Nephron (organoid): ENCODE data around the gene TRAPPC2L.
A peak's percentile ranks its signal among the peaks of the same experiment; 100 is the strongest.

Experiments
- H3K27ac Mint-ChIP-seq, 3 experiments: 2 replicates each; pipeline ENCODE4 v1.8.0; 2020; ENCODE audit warnings: mixed read lengths in 3 of 3, mild to moderate bottlenecking in 2 of 3, moderate library complexity in 1 of 3
- H3K27me3 Mint-ChIP-seq: 2 replicates; pipeline ENCODE4 v1.8.0; 2021; ENCODE audit warnings: low read depth, mild to moderate bottlenecking, moderate library complexity, mixed read lengths
- H3K36me3 Mint-ChIP-seq: 2 replicates; pipeline ENCODE4 v1.8.0; 2020; ENCODE audit warnings: low read depth, mixed read lengths
- H3K4me1 Mint-ChIP-seq: 2 replicates; pipeline ENCODE4 v1.8.0; 2020; ENCODE audit warnings: mixed read lengths
- H3K4me3 Mint-ChIP-seq, 3 experiments: 2 replicates each; pipeline ENCODE4 v1.8.0; 2020; ENCODE audit warnings: mild to moderate bottlenecking in 3 of 3, mixed read lengths in 3 of 3, moderate library complexity in 2 of 3
- H3K9me3 Mint-ChIP-seq: 2 replicates; pipeline ENCODE4 v1.8.0; 2020; ENCODE audit warnings: mixed read lengths
- TF ChIP-seq, protein P1 (sequence below), 3 experiments: fragments of 200-600 bp; sonication (generic); IDR thresholded peaks; one replicate each; pipeline ENCODE4 v1.5.0; 2021; ENCODE audit warnings: antibody characterized with exemption in 3 of 3; ENCODE audit not compliant: unreplicated experiment in 3 of 3

TRAPPC2L gene

DNA sequence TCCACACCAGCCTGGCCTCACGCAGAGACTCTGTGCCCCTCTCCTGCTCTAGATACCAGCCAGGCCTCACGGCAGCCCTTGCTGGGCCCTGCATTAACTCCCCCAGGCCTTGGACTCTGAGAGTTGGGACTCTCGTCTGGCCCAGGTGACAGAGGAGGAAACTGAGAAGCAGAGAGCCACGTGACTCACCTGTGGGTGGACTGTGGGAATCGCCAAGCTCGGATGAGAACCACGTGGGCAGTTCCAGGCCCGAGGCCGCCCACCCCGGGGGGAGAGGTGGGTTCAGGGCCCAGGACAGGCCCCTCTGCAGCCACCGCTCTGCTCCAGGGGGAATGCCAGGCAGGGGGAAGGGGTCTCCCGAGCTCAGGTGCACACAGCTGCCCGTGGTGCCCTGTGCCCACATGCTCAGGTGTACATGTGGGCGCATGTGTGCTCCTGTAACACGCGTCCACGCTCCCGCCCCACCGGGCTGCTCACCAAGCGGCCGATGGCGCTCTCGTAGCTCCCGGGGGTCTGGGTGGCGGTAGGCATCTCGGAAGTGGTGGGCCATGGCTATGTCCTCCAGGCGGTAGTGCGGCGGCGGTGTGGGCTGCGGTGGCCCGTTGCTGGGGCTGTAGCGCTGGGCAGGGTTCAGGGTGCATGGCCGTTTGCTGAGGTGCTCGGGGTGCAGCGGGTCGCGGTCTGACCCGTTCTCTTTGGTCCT lies 27.8 kb downstream of the TRAPPC2L start:
- H3K27me3 Mint-ChIP-seq, result peaks cover 13% of the 10 kb centered on the region
- peak overlapping the region in 1 of 3 experiments; percentile 19 for H3K4me3 Mint-ChIP-seq
- H3K9me3 Mint-ChIP-seq, result no peaks in the 10 kb centered on the region
- TF ChIP-seq, protein P1, sequence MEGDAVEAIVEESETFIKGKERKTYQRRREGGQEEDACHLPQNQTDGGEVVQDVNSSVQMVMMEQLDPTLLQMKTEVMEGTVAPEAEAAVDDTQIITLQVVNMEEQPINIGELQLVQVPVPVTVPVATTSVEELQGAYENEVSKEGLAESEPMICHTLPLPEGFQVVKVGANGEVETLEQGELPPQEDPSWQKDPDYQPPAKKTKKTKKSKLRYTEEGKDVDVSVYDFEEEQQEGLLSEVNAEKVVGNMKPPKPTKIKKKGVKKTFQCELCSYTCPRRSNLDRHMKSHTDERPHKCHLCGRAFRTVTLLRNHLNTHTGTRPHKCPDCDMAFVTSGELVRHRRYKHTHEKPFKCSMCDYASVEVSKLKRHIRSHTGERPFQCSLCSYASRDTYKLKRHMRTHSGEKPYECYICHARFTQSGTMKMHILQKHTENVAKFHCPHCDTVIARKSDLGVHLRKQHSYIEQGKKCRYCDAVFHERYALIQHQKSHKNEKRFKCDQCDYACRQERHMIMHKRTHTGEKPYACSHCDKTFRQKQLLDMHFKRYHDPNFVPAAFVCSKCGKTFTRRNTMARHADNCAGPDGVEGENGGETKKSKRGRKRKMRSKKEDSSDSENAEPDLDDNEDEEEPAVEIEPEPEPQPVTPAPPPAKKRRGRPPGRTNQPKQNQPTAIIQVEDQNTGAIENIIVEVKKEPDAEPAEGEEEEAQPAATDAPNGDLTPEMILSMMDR (IDR thresholded peaks at IDR 0.05; ENCODE audit: unreplicated experiment in 3 of 3), result no peak
- H3K36me3 Mint-ChIP-seq, result no peaks in the 10 kb centered on the region
- no peak overlapping the region for H3K27ac Mint-ChIP-seq
- peaks cover 25% of the 10 kb centered on the region for H3K4me1 Mint-ChIP-seq

DNA sequence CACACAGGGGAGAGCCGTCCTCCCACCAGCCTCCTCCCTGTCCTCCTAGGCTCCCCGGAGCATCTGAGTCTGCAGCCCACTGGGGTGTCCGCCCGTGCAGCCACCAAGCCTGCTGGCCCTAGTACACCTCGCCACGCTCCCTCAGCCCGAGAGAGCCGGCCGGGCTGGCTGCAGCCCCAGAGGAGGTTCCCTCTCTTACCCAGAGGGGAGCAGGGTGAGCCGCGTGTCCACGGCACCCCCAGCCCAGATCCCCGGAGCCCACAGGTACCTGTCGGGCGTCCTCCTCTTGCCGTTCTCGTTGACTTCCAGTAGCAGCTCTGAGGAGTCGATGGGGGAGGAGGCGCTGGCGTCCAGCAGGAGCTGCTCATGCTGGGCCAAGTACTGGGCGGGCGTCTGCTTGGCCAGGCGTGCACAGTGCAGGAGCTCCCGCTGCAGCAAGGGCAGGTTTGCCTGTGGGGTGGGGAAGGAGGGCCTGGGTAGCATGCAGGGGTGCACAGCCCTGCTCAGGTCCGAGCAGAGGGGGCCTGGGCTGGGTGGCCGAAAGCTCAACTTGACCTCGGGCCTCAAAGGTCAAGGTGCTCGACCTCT lies 28.9 kb downstream of the TRAPPC2L start:
- Mint-ChIP-seq H3K4me1 (peaks cover 17% of the 10 kb centered on the region), H3K27me3 (peaks cover 13% of the 10 kb centered on the region), H3K4me3 (no peak overlapping the region), H3K36me3 (no peaks in the 10 kb centered on the region), H3K9me3 (no peaks in the 10 kb centered on the region), H3K27ac (no peak overlapping the region)
- TF ChIP-seq, protein P1 (IDR thresholded peaks at IDR 0.05; ENCODE audit: unreplicated experiment in 3 of 3), result no peak

DNA sequence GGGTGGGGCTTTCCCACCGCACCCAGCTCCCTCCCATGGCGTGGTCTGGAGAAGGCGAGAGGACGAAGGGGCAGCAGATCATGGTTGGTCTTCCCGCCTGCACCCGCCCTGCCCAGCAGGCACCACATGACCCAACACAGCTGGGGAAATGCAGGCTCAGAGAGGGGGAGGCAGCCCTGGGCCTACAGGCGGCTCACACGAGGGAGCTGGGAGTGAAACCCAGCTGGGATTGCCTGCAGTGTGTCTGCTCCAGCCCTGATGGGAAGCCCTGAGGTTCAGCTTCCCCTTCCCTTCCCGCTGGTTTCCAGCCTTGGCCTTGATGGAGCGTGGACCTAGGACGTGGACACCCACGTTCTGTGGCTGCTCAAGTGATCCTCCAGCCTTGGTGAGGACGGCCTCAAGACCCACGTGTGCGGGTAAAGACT lies 29.5 kb downstream of the TRAPPC2L start:
- H3K27me3 Mint-ChIP-seq, result peaks cover 13% of the 10 kb centered on the region
- H3K4me3 Mint-ChIP-seq, result no peak overlapping the region
- H3K36me3 Mint-ChIP-seq, result no peaks in the 10 kb centered on the region
- H3K27ac Mint-ChIP-seq, result no peak overlapping the region
- TF ChIP-seq, protein P1 (IDR thresholded peaks at IDR 0.05; ENCODE audit: unreplicated experiment in 3 of 3), result no peak
- no peaks in the 10 kb centered on the region for H3K9me3 Mint-ChIP-seq
- peaks cover 17% of the 10 kb centered on the region for H3K4me1 Mint-ChIP-seq

DNA sequence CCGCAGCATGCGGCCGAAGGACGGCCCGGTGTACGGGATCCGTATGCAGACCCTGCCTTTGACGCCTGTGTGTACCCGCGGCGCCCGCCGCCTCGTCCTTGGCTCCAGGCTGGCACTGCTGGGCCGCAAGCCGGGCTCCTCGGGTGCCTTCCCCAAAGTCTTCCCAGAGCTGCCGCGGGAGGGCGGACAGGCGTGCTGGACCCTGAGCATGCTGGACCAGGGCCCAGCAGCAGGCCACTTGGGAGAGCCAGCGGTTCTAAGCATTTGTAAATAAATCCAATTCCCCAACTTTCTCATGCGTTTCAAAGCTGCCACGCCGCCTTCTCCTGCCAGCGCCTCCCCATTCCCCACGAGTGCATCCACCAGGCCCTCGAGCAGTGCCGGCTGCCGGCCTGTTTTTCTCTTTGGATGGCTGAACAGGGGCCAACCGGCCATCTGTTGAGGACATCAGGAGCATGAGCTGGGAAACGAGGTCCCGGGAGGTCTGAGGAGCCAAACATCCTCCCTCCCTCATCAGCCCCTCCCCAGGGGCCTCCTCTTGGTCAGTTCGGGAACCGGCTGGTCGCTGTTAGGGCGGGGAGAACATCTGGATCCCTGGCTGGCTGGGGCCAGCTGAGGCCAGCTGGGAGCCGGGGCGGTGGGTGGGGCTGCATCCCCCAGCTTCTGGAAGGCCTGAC lies 30.1 kb downstream of the TRAPPC2L start:
- TF ChIP-seq, protein P1 (IDR thresholded peaks at IDR 0.05; ENCODE audit: unreplicated experiment in 3 of 3), result no peak
- H3K4me1 Mint-ChIP-seq, result peaks cover 23% of the 10 kb centered on the region
- H3K4me3 Mint-ChIP-seq, result peak overlapping the region in 2 of 3 experiments; percentile 24 to 30
- H3K27ac Mint-ChIP-seq, result peak overlapping the region in 2 of 3 experiments; percentile 59 to 69
- no peaks in the 10 kb centered on the region for H3K36me3 Mint-ChIP-seq
- H3K9me3 Mint-ChIP-seq, result no peaks in the 10 kb centered on the region
- H3K27me3 Mint-ChIP-seq, result peaks cover 13% of the 10 kb centered on the region

DNA sequence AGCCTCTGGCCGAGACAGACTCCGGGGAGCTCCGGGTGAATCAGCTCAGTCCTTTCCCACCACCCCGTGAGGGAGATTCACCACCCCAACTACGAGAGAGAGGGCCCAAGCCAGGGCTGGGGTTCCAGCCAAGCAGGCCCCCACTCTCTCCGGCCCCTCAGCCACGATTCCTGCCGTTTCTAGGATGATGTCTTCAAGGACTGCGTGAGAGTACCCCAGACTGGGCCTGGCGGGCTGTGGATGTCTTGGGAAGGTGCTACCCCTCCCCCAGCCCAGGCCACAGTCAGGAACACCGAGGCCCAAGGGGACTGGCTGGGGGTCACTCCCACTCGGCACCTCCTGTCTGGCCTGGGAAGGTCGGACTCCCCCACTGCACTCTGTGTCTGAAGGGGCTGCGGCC lies 31.1 kb downstream of the TRAPPC2L start:
- peaks cover 8% of the 10 kb centered on the region for H3K27me3 Mint-ChIP-seq
- TF ChIP-seq, protein P1 (IDR thresholded peaks at IDR 0.05; ENCODE audit: unreplicated experiment in 3 of 3), result no peak
- H3K9me3 Mint-ChIP-seq, result no peaks in the 10 kb centered on the region
- no peak overlapping the region for H3K4me3 Mint-ChIP-seq
- no peak overlapping the region for H3K27ac Mint-ChIP-seq
- H3K36me3 Mint-ChIP-seq, result no peaks in the 10 kb centered on the region
- peaks cover 28% of the 10 kb centered on the region for H3K4me1 Mint-ChIP-seq
